Large intestine (tissue), 3 donors: ENCODE measurements around the gene PAN3. TPM values are rescaled to one million over a fixed set of nuclear protein-coding genes. Genes with fewer than 3 reads are reported as not detected.
"Not testable (repeated sequence)": the region's sequence is repeated elsewhere in the genome, so short reads cannot be mapped to it uniquely, and the experiment has no call there.

Experiments used
- DNase-seq, 2 donors: peaks; one replicate each; pipeline versions ENCODE4 v3.0.0 to v3.0.0-alpha.2; 2013
- H3K27ac ChIP-seq: one replicate; pipeline ENCODE4 v1.5.1; 2013; ENCODE audit warnings: low read length
- H3K27me3 ChIP-seq: 2 replicates; pipeline ENCODE4 v1.6.1; 2013; ENCODE audit warnings: low read length; ENCODE audit not compliant: control insufficient read depth, insufficient read depth
- H3K36me3 ChIP-seq: 2 replicates; pipeline ENCODE4 v1.6.1; 2013; ENCODE audit warnings: low read length; ENCODE audit not compliant: control insufficient read depth, insufficient read depth
- H3K4me1 ChIP-seq: one replicate; pipeline ENCODE4 v1.6.1; 2013; ENCODE audit warnings: low read length; ENCODE audit not compliant: control insufficient read depth, insufficient read depth
- H3K4me3 ChIP-seq: one replicate; pipeline ENCODE4 v1.5.1; 2013; ENCODE audit warnings: low read length
- H3K9me3 ChIP-seq: one replicate; pipeline ENCODE4 v1.6.1; 2013; ENCODE audit warnings: mild to moderate bottlenecking, low read depth, low read length, moderate library complexity; ENCODE audit not compliant: control insufficient read depth
- WGBS: methylation state at CpG from one replicate; pipeline ENCODE4 v1.1.5; 2013; ENCODE audit warnings: low lambda C conversion rate; ENCODE audit not compliant: insufficient coverage; 5-methylcytosine and 5-hydroxymethylcytosine counted together
- polyA plus RNA-seq: library from polyadenylated mRNA; unstranded; fragments of 120-200 nt; gene quantifications from one replicate; pipeline ENCODE4 v1.2.1, GENCODE V29; 2013

PAN3 gene
- polyA plus RNA-seq, 1 donor = 37.1 TPM

- WGBS = 13% methylated on average over 3 of the region's 11 CpGs
- peak overlapping the region; percentile 99 for H3K27ac ChIP-seq
- peak overlapping the region; percentile 71 for H3K4me3 ChIP-seq
- DNase-seq = no peak
- no peaks in the 10 kb centered on the region for H3K9me3 ChIP-seq
- no peaks in the 10 kb centered on the region for H3K27me3 ChIP-seq
- peaks cover 3% of the 10 kb centered on the region for H3K4me1 ChIP-seq
- no peaks in the 10 kb centered on the region for H3K36me3 ChIP-seq
These were observed 749 bp upstream of the PAN3 start for GRCh38 chr13:28137596-28137995.

GRCh38 chr13:28138756-28139470 lies 568 bp downstream of the PAN3 start:
- H3K4me1 ChIP-seq = peaks cover 3% of the 10 kb centered on the region
- WGBS = no CpG with 5 or more reads among the region's 60 CpGs

GRCh38 chr13:28140433-28141125 lies 2.2 kb downstream of the PAN3 start:
- Histone ChIP-seq H3K9me3 (no peaks in the 10 kb centered on the region), H3K4me1 (peaks cover 3% of the 10 kb centered on the region), H3K27ac (peak overlapping the region; percentile 99), H3K4me3 (peak overlapping the region; percentile 71), H3K27me3 (no peaks in the 10 kb centered on the region), H3K36me3 (no peaks in the 10 kb centered on the region)
- no CpG with 5 or more reads among the region's 10 CpGs for WGBS
- DNase-seq = no peak

More at GRCh38 chr13:28138756-28139470, 568 bp downstream of the PAN3 start:
- H3K36me3 ChIP-seq = no peaks in the 10 kb centered on the region
- H3K27ac ChIP-seq = peak overlapping the region; percentile 99
- no peaks in the 10 kb centered on the region for H3K27me3 ChIP-seq
- no peaks in the 10 kb centered on the region for H3K9me3 ChIP-seq
- peak overlapping the region; percentile 71 for H3K4me3 ChIP-seq
- peak; percentile 86 to 91 for DNase-seq

GRCh38 chr13:28141542-28141941 lies 3.2 kb downstream of the PAN3 start:
- H3K9me3 ChIP-seq, H3K4me3 ChIP-seq, H3K27ac ChIP-seq, H3K27me3 ChIP-seq, DNase-seq, H3K36me3 ChIP-seq, H3K4me1 ChIP-seq: not testable (repeated sequence)
- 67% methylated on average over 1 of the region's 10 CpGs for WGBS

GRCh38 chr13:28145049-28145448 lies 6.7 kb downstream of the PAN3 start:
- Histone ChIP-seq H3K36me3 (peaks cover 4% of the 10 kb centered on the region), H3K9me3 (no peaks in the 10 kb centered on the region), H3K27me3 (no peaks in the 10 kb centered on the region), H3K4me3 (no peak overlapping the region), H3K27ac (no peak overlapping the region), H3K4me1 (peaks cover 1% of the 10 kb centered on the region)
- no peak for DNase-seq
- WGBS = 95% methylated on average over 2 of the region's 6 CpGs

GRCh38 chr13:28147495-28147894 lies 9.2 kb downstream of the PAN3 start:
- no peak for DNase-seq
- WGBS = no CpG with 5 or more reads among the region's 1 CpG

GRCh38 chr13:28159057-28159456 lies 20.7 kb downstream of the PAN3 start:
- no peaks in the 10 kb centered on the region for H3K9me3 ChIP-seq
- no CpG with 5 or more reads among the region's 4 CpGs for WGBS
- DNase-seq = no peak
- no peaks in the 10 kb centered on the region for H3K36me3 ChIP-seq
- H3K27me3 ChIP-seq = no peaks in the 10 kb centered on the region
- H3K4me1 ChIP-seq = peaks cover 6% of the 10 kb centered on the region
- H3K27ac ChIP-seq = no peak overlapping the region
- no peak overlapping the region for H3K4me3 ChIP-seq

More at GRCh38 chr13:28147495-28147894, 9.2 kb downstream of the PAN3 start:
- Histone ChIP-seq H3K9me3 (no peaks in the 10 kb centered on the region), H3K4me3 (no peak overlapping the region), H3K36me3 (peaks cover 4% of the 10 kb centered on the region), H3K4me1 (no peaks in the 10 kb centered on the region), H3K27ac (no peak overlapping the region), H3K27me3 (no peaks in the 10 kb centered on the region)

- H3K4me3 ChIP-seq = no peak overlapping the region
- peaks cover 7% of the 10 kb centered on the region for H3K4me1 ChIP-seq
- peak; percentile 81 to 91 for DNase-seq
- peaks cover 3% of the 10 kb centered on the region for H3K36me3 ChIP-seq
- WGBS = no CpG with 5 or more reads among the region's 1 CpG
- no peaks in the 10 kb centered on the region for H3K27me3 ChIP-seq
- no peaks in the 10 kb centered on the region for H3K9me3 ChIP-seq
- H3K27ac ChIP-seq = peak overlapping the region; percentile 19
These were observed 23.0 kb downstream of the PAN3 start for GRCh38 chr13:28161370-28161769.

- Histone ChIP-seq H3K9me3 (no peaks in the 10 kb centered on the region), H3K36me3 (peaks cover 3% of the 10 kb centered on the region), H3K27ac (no peak overlapping the region), H3K27me3 (no peaks in the 10 kb centered on the region), H3K4me1 (peaks cover 10% of the 10 kb centered on the region), H3K4me3 (no peak overlapping the region)
- WGBS = no CpG with 5 or more reads among the region's 4 CpGs
- DNase-seq = peak in 1 of 2 donors; percentile 28
These were observed 25.2 kb downstream of the PAN3 start for GRCh38 chr13:28163587-28163986.

GRCh38 chr13:28166257-28166656 lies 27.9 kb downstream of the PAN3 start:
- Histone ChIP-seq H3K27ac (no peak overlapping the region), H3K4me3 (no peak overlapping the region), H3K27me3 (no peaks in the 10 kb centered on the region), H3K9me3 (no peaks in the 10 kb centered on the region), H3K36me3 (peaks cover 3% of the 10 kb centered on the region), H3K4me1 (peaks cover 7% of the 10 kb centered on the region)
- WGBS = no CpG with 5 or more reads among the region's 1 CpG
- no peak for DNase-seq
